ENCODE results near the gene HLCS.
"Not testable (repeated sequence)": the region's sequence is repeated elsewhere in the genome, so short reads cannot be mapped to it uniquely, and the experiment has no call there.

HLCS gene

DNA sequence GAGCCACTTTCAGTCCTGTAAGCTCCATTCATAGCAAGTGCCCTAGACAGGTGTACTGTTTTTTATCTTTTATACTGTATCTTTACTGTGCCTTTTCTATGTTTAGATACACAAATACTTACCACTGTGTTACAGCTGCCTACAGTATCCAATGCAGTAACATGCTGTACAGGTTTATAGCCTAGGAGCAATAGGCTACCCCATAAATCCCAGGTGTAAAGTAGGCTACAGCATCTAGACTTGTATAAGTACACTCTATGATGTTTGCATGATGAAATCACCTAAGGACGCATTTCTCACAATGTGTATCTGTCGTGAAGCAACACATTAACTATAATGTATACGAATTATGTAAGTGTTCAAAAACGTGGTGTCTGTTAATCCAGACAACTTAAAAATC, 10.7 kb downstream of the HLCS start:
- DNase-seq (ENCODE audit: low read depth), result no peak

DNA sequence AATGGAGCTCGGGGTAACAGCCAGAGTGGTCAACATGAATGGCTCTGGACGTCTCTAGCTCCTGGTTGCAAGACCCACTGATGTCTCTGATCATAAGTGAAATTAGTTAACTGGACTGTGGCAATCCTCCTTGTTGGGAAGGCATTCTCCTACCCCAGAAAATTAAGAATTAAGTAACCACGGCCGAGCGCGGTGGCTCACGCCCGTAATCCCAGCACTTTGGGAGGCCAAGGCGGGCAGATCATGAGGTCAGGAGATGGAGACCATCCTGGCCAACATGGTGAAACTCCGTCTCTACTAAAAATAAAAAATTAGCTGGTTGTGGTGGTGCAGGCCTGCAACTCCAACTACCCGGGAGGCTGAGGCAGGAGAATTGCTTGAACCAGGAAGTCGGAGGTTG, 14.1 kb downstream of the HLCS start:
- not testable (repeated sequence) for DNase-seq (ENCODE audit: low read depth)

DNA sequence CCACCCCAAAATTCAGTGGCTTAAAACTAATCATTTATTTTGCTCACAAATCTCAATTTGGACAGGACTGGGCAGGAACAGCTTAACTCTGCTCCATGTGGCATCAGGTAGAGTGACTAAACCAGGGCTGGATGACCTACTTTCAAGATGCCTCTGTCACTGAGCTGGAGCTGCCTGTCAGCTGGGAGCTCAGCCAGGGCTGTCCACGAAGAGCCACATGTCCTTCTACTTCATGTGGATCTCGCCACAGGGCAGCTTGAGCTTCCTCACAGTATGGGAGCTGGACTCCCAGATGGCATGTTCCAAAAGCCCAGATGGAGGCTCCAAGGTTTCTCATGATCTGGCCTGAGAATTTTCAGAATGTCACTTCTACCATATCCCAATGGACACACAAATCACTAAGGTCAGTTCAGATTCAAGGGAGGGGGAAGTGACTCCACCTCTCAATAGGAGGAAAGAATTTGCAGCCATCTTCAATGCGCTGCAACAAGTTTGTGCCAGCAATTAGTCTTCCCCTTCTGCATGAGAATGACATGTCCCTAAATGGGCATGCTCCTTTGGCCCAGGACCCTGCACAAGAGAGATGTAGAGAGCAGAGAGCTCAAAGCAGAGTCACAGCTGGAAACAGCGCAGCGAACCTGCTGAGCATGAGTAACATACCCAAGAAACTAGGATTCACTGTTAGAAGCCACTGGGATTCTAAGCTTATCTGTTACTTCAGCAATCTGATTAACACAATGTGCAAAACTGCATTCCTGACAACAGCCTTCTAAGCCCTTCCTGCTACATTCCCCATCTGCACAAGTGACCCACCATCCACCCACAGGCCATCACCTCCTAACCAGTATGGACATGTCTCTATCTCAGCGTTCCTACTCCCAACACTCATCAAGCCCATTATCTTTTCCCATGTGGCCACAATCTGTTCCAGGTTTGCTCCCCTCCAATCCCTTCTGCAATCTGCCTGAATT, 17.0 kb downstream of the HLCS start:
- no peak for DNase-seq (ENCODE audit: low read depth)

DNA sequence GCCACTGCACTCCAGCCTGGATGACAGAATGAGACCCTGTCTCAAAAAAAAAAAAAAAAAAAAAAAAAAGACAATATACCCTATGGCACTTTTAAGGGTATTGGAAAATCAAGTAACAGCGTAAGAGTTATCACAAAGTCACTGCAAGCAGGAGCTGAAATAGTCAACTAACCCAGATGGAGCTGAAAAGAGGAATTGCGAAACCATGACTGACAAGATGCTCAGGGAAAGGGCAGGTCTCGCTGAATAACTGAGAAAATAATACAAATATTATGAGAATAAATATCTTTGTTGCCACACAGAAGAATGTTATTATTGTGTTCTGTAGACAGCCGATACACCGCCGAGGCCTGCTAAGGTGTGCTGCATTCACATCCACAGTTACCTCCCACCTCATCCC, 17.8 kb downstream of the HLCS start:
- DNase-seq (ENCODE audit: low read depth), result no peak

DNA sequence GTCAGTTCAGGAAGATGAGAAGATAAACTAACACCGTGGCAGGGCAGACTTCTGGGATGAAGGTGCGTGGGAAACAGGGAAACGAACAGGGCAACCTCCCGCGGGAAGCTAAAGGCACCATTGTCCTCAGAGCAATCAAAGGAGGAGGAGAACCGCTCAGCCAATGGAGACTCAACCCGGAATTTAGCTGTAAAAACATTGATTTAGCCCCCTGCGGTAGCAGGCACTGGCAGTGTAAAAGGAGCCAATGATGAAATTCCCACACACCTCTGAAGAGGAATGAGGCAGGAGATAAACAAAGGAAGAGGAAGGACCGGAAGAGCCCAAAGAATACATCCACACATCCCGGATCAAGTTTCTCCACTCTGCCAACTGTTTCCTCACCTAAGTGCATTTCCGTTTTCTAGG, 19.5 kb downstream of the HLCS start:
- DNase-seq (ENCODE audit: low read depth), result no peak

DNA sequence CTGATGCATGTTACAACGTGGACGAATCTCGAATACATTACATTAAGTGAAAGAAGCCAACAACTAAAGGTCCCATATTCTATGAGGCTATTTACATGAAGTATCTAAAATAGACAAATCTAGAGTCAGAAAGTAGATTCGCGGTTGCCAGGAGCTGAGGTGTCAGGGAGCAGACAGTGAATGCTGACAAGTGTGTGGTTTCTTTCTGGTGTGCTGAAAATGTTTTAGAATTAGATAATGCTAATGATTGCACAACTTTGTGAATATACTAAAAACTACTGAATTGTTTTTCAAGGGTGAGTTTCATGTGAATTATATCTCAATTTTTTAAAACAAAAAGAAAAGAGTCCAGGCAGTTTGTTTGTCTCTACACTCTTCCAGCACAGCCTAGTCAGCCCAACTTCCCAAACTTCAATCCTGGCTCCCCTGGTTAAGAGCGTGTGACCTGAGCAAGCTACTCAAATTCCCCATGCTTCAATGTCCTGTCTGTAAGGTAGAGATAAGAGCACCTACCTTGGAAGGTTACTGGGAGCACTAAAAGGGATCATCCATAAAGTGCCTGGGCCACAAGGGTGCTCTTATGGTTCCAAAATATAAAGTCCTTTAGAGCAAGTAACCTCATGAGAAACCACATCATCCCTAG, 20.9 kb downstream of the HLCS start:
- no peak for DNase-seq (ENCODE audit: low read depth)

DNA sequence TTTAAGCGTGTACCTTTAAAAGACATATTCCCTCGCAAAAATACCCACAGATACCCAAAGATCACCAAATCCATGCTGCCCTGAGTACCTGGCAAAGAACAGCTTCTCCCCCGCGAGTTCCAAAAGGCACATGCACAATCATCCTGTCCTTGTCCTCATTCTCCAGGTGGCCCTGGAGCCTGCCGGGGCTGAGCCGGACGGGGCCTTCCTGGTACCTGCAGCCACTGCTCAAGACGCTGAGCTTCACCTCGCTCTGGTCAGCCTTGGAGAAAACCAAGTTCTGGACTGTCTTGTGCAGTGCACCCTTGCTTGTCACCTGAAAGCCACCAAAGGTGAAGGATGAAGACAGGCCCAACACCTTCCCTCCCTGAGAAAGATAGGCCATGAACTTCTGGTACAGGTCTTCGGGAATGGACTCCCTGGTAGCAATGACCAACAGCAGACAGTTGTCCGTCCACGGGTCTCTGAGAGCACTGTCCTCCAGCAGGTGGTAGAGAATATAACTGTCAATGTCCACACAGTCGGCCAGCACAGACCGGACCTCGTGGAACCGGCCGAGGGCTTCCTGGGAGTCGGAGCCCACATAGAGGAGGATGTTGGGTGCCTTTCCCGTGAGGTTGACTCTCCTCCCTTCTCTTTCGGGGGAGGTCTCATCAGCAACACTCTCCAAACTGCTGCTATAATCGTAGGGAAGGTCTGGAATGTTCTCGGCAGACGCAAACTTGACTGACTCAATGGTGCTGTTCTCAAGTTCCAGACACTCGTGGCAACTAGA, 29.9 kb downstream of the HLCS start:
- no peak for DNase-seq (ENCODE audit: low read depth)

DNA sequence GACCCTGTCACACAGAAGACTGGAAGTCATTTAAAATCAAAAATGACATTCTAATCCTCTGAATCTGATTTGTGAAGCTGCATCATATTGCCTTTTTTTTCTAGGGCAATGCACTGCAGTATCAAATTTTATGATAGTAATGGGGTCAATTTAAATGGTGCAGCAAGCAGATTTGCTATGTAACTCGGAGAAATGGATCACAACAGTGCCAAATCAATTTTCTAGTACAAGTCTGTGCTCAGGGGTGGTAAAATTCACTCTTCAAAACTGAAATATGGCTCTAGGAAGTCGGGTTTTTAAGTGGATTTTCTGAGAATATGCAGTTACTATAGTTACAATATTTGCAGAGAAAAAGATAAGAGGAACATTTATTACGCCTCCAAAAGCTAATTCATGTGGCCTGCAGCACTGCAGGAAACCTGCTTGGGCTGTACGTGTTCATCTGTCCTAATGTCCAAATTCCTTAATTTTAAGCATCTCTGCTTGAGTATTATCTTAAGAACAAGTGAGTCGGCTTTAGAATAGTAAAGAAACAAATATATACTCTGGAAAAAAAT, 31.5 kb downstream of the HLCS start:
- DNase-seq (ENCODE audit: low read depth), result no peak

DNA sequence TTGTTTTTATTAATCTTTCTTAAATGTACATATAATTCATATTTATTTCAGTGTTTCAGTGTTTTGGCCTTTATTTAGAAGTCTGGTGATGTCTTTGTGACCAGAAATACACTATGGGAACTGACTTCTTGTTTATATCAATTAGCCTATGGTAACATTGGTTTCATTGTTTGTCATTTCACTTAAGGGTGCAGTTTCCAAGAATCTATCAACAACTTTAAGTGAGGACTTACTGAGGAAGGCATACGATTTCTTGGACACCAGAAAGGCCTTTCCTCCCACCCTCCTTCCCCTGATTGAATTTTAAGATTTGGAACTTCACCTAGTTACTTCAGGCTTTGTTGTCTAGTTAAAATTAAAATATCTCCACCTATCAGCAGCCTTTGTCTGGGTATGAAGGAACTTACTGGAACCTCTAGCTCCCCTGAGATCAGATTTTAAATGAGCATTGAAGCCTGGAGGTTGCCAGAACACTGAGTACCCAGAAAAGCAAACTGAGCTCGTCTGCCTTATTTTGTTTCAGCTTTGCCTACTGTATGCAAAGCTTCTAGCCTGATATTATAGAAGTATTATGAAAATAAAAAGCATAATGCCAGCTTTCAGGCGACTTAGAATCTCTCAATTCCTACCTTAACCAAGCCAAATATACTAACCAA, 34.2 kb downstream of the HLCS start:
- no peak for DNase-seq (ENCODE audit: low read depth)

DNA sequence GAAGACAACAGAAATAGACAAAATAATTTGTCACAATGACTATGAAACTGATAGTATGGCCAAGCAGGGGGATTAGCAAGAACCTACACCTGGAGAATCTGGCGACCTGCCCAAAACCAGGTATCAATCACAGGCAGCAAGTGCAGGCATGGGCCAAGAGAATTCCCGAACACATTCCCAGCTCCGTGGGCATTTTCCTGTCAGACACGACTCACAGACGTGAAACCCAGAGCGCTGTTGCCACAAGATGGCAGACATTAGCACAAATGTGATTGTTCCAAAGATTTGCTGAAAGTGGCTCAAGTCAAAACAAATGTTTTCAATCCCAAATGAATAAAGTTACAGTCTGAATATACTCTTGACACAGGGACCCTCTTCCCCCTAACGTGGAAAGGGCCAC, 36.8 kb downstream of the HLCS start:
- no peak for DNase-seq (ENCODE audit: low read depth)

DNA sequence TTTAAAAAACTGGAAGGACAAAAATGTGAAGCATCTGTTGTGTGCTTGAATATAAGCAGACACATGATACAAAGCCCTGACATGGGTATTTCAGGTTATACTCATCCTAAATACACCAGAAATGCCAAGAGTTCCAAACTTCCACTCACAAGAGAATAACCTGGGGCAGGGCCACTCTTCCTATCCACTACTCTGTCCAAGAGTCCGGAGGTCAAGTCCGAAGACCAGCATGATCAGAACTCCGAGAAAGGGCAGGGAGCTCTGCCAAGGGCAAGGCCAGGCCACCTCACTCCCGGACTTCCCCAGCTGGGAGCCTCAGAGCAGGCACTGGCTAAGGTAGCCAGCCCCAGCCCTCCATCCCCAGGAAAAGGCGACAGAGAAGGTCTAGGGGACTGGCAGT, 37.5 kb downstream of the HLCS start:
- no peak for DNase-seq (ENCODE audit: low read depth)

DNA sequence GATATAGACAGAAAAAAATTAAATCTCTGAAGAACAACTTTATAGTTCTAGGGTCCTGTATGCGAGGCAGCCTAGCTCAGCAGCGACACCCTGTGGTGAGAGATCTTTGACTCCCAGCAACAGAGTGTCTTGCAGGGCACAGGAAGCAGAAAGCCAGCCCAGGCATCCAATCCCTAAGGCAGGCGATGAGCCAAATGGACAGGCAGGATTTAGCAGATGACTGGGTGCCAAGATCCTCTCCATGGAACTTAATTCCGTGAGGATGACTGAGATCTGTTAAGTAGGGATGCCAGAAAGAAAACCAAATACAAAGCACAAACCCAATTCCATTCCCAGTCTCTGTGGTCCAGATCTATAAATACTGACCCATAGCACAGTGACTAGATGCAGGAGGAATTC, 38.8 kb downstream of the HLCS start:
- DNase-seq (ENCODE audit: low read depth), result peak; percentile 47

DNA sequence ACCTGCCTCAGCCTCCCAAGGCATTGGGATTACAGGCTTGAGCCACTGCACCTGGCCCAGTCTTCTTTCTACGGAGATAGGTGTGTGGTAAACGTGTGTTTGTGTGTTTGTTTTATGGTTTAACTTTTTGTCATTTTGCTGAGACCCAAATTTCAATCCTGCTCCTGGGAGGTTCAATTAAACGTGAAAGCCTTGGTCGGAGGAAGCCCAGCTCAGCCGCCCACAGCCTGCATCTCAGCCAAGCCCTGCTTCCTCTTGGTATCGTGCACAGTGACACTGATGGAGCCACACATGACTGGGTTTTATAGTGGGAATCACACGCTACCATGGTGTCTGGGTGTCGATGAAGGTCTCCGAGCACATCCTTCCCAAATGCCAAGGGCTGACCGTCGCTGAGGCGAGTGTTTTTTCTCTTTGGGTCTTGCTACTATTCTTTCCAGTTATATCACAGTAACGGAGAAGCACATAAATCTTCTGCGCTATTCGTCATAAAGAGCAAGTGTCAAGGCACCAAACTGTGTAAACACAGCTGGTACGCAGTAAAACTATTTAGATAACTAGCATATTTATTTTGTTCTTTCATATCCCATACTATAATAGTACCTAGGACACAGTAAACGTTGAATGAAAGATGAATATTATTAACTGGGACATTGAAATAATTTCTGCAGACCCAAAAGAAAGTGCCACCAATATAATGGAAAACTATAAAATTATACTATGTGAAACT, 39.3 kb downstream of the HLCS start:
- no peak for DNase-seq (ENCODE audit: low read depth)

DNA sequence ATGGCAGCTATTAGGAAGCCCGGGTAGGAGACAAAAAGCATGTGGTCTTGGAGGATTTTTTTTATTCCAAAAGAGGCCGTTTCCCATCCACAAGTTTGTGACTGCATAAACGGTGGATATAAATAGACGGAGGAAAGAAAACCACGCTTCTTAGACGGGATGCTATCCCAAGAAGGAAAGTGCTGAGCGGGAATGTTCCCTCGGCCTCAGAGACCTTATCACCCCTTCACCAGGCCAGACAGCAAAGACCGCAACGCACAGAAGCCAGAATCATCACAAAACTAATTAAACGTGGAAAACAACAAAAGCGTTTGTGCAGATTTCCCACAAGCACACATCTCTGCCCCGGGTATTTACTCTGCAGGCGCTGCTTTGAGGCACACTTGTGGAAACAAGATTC, 43.2 kb downstream of the HLCS start:
- no peak for DNase-seq (ENCODE audit: low read depth)

DNA sequence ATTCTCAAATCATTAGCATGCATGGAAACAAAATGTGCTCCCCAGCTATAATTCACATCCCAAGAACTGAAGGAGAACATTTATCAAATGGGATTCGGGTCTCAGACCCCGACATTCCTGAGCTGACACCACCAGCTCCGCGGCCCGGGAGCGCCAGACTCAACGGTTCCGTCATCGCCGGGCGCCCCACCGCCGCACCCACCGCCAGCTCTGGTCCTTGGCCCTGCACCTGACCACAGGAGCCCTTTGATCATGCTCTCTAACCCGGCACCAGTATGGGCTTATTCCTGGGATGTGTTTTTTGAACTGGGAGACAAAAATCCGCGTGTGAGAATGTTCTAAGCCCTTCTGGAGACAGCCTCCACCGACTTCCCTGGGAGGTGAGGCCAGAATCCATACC, 43.6 kb downstream of the HLCS start:
- DNase-seq (ENCODE audit: low read depth), result no peak

DNA sequence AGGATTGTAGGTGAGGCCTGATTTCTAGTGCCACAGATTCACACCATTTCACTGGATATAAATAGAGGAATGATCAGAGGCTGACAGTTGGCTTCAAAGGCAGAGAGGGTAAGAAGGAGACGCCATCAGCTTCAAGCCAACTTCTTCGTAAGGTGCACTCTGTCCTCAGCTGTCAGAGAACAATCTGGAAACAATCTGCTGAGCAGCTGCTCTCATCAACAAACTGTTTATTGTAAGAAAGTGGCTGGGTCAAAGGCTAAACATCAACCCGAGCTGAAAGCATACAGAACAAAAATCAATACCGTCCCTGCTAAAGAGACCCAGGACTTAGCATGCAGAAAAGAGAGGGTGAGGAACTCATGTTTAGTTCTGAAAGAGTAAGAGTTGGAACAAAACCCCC, 48.2 kb downstream of the HLCS start:
- no peak for DNase-seq (ENCODE audit: low read depth)

DNA sequence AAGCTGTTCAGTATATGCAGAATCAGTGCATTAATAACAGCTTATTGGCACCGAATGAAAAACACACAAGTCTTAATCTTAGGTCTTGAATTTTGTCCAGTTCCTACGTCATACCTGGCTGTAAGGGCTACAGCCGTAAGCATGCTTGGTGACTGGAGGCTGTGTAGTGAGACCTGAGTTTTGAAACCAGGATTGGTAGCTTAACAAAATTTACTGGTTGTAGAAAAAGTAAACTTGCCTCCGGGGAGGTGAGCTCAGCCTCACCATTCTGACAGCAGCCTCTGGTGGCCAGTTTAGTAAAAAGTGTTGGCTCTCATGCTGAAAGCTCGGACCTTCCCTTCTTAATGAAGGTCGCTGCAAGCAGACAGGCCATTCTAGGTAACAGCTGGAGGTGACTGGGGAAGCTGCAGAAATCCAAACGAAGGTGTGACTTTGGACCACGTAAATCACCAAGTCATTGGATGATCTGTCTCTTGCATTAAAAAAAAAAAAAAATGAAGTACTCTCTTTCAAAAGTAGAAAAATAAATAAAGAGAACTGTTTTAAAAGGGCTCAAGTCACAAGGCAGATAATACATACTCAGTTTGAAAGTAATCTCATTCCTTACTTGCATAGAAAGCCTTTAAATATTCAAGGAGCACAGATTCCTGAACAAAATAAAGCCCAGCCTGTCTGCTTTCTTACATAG, 48.9 kb downstream of the HLCS start:
- DNase-seq (ENCODE audit: low read depth), result no peak

DNA sequence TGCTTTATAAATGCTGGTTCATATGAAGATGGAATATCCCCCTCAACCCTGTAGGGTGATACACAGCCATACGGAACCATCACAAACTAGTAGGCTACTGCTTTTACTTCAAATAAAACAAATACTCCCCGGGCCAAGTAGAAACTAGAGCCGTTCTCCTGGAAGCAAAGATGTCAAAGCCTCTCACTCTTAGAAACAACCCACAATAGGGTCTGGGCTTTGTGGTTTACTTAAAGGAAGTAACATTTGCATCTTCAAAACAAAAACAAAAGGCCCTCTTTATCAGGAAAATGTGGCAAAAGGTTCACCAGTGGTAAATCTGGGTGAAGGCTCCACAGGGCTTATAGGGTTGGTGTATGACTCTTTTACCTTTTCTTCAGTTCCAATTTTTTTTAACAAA, 49.8 kb downstream of the HLCS start:
- DNase-seq (ENCODE audit: low read depth), result no peak

DNA sequence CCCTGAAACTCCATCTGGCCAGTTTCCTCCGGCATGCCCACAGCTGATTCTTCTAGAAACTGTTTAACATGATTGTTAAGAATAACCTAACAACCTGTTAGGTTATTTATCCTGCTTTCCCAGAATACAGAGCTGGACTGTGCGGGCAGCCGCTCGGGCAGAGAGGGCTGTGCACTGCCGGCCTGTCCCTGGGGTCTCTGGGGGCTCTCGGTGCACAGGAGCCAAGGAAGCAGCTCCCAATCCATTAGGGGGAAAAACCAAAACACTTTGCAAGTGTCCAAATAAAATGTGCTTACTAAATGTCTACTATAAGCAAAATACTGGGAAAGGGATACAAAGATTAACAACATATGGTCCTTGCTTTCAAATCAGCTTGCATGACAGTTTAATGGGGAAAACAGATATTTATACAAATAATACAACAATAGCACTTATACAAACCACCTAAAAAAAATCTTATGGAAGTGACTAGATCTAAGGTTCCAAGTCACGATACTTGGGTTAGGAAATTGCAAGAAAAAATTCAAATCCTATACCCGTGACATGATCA, 50.7 kb downstream of the HLCS start:
- DNase-seq (ENCODE audit: low read depth), result no peak

DNA sequence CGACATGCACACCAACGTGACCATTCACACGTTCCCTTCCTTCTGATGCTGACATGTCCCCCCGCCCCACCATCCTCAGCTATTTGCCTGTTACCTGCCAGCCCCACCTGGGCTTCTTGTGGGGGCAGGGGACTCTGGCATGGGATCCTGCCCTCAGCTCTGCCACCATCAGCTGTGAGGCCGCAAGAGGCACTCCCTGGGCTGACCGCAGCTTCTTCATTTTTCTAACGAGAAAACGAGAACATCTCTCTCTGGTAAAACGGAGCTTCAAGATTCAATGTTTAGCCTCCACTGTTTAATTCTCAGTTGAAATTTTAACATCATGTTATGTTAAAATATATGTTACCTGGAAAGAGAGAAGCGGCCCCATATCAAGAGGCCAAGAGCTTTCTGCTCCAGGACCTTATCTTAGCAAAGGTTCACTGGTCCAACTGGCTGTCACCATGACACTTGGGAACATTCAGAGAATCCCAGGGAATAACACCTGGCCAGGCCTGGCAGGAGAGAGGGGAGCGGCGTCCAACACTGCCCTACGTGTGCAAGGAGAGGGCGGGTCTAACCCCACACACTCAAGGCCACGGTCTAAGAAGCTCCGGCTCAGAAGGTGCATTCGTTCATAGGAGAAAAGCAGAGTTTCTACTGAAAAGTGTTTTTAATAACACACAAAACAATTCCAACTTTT, 51.3 kb downstream of the HLCS start:
- DNase-seq (ENCODE audit: low read depth), result no peak

Measured in activated T-helper 9 cell treated with anti-CD3 and anti-CD28 coated beads, Interleukin-2, amount 50 U/mL, for 16 hours (primary cell).